ENCODE measurements around the gene SEC22A.

GRCh38 chr3:123193448-123194101 lies 8.2 kb upstream of the SEC22A start:
- TF ChIP-seq EZH2 (IDR thresholded peaks at IDR 0.05; ENCODE audit: borderline replicate concordance, control insufficient read depth, low read depth, low read length) (no peak), POLR2AphosphoS5 (IDR thresholded peaks at IDR 0.05; ENCODE audit: low read length) (no peak), CTCF (IDR thresholded peaks at IDR 0.05 in 2 of 3, conservative IDR thresholded peaks at IDR 0.05 in 1 of 3; ENCODE audit: control insufficient read depth in 2 of 3, extremely low read depth in 1 of 3, insufficient read depth in 1 of 3, low read depth in 3 of 3, low read length in 3 of 3) (no peak), BCLAF1 (IDR thresholded peaks at IDR 0.05) (no peak), TARDBP (IDR thresholded peaks at IDR 0.05; ENCODE audit: borderline replicate concordance) (no peak), BHLHE40 (IDR thresholded peaks at IDR 0.05; ENCODE audit: borderline replicate concordance in 1 of 2, low read depth in 2 of 2, low read length in 1 of 2) (no peak), SMC3 (IDR thresholded peaks at IDR 0.05; ENCODE audit: borderline replicate concordance, low read length) (no peak), NFYB (IDR thresholded peaks at IDR 0.05; ENCODE audit: insufficient read depth, low read depth, low read length) (no peak), GABPA (IDR thresholded peaks at IDR 0.05; ENCODE audit: low read depth) (no peak), SPI1 (IDR thresholded peaks at IDR 0.05; ENCODE audit: borderline replicate concordance, insufficient read depth, low read depth, low read length) (no peak), CREM (IDR thresholded peaks at IDR 0.05; ENCODE audit: low read depth) (no peak), ETV6 (conservative IDR thresholded peaks at IDR 0.05 in 1 of 2, IDR thresholded peaks at IDR 0.05 in 1 of 2; ENCODE audit: borderline replicate concordance in 1 of 2, low read depth in 1 of 2) (no peak)

Measured in GM12878 (cell line).